Left colon (tissue), 2 donors: ENCODE data around the gene STEAP3. TPM values are rescaled to one million over a fixed set of nuclear protein-coding genes. Genes with fewer than 3 reads are reported as not detected.

Experiments used
- ATAC-seq: fragments of 200-7000 bp; cut with Tn5 transposase; one replicate; pipeline ENCODE4 v1.9.1; 2020; ENCODE audit warnings: mild to moderate bottlenecking, moderate library complexity
- DNase-seq, 2 donors: peaks; one replicate each; pipeline ENCODE4 v3.0.0-alpha.2; 2020
- intact Hi-C, 2 donors: fragments of 100-400 bp; cut with DNase I in 1 of 2; cut with micrococcal nuclease in 1 of 2; formaldehyde crosslinking; loops; one replicate each; pipeline versions ENCODE4 v1.11.2 to v1.14.0; 2022; cut with DNase I, micrococcal nuclease
- total RNA-seq, 2 donors: library from RNA; stranded (reverse); fragmentation: NEBNext Ultra II Directional; extraction: Animal tissue kit (Norgen Biotek cat#: 25700); gene quantifications; one replicate each; pipeline ENCODE4 v1.2.1, GENCODE V29; 2021
- donor health status: DM: no; HTN: no; CAD: no.
- donor health status: DM: yes; HTN: yes; CAD: no.

The STEAP3 gene
- total RNA-seq, 2 donors from 2014 or later = 19.4 to 29.6 TPM

DNA sequence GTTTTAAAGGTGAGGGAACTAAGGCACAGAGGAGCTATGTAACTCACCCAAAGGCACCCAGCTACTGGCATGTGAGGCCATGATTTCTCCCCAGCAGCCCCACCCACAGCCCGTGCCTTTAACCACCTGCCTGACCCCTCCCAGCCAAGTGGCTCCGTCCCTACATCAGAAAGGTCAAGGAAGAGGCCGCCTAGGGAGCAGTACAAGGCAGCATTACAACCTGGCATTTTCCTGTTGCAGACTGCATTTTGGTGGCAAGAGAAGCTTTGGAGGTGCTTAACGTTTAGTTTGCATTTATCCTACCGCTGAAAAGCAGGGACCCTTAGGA lies 17.5 kb downstream of the STEAP3 start:
- DNase-seq (peak; percentile 40 to 47), ATAC-seq (peak; percentile 69)
- intact Hi-C loops = no loop called here

DNA sequence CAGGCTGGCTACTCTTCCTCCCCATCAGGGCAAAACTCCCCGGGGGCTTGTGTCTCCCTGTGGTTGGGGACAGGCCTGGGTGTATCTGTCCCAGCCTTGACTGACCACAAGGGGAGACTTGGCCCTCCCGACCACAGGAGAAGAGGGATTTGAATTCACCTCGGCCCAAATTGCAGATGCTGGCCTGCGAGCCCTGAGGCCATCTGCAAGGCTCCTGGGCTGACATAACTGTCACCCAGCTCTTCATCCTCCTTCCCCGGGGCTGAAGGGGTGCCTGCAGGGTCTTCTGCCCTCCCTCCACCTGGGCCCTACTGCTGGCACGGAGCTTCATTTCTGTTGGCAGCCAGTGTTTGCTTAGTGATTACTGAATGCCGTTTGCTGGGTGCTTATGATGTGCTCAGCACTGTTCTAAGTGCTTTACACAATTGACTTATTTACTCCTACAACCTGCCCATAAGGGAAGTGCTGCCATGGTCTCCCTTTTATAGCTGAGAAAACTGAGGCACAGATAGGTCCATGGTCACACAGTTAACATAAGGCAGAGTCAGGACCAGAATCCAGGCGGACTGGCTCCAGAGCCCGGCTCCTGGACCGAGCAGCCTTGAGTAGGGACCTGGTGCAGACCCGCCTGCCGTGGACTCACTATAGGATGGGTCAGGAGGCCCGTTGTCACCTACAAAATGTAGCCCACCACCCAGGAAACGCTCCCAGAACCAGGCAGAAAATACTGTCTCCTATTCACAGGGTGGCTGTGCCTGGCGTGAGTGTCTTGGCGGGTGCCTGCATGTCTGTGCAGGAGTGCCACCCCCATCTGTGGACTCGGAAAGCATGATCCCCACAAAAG lies 18.9 kb downstream of the STEAP3 start:
- DNase-seq (no peak), ATAC-seq (no peak)
- intact Hi-C loops = no loop called here

DNA sequence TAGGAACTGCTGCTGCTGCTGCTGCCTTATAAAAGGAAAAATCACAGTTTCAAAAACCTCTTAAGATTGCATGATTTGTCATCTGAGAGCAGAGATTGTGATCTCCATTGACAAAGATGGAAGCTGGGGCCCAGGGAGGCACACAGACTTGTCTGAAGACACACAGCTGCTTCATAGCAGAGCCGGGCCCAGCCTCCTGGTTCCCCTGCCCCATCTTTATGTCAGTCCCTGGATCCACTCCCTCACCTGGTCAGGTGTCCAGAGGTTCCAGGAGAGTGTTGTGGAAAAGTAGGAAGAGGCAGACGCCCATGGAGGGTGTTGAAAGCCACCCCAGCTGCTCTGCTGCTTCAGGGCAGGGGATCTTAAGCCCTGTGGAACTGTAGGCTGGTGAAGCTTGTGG lies 20.0 kb downstream of the STEAP3 start:
- ATAC-seq (no peak), DNase-seq (no peak)
- intact Hi-C loops = no loop called here

GRCh38 chr2:119245076-119245840 lies 21.6 kb downstream of the STEAP3 start:
- ATAC-seq (no peak), DNase-seq (no peak)
- intact Hi-C loops = no loop called here

DNA sequence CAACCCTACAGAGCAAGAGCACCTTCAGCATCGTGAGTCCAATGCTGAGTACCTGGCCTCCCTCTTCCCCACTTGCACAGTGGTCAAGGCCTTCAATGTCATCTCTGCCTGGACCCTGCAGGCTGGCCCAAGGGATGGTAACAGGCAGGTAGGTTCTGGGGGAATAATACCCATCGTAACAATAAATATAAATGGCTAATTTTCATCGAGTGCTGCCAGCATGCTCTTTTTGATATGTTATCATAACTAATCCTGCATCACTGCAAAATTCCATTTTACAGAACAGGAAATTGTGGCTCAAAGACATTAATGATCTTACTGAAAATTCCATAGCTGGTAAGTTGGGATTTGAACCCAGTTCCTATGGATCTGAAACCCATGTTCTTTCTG lies 22.2 kb downstream of the STEAP3 start:
- intact Hi-C loops = no loop called here
- no peak for ATAC-seq
- no peak for DNase-seq

DNA sequence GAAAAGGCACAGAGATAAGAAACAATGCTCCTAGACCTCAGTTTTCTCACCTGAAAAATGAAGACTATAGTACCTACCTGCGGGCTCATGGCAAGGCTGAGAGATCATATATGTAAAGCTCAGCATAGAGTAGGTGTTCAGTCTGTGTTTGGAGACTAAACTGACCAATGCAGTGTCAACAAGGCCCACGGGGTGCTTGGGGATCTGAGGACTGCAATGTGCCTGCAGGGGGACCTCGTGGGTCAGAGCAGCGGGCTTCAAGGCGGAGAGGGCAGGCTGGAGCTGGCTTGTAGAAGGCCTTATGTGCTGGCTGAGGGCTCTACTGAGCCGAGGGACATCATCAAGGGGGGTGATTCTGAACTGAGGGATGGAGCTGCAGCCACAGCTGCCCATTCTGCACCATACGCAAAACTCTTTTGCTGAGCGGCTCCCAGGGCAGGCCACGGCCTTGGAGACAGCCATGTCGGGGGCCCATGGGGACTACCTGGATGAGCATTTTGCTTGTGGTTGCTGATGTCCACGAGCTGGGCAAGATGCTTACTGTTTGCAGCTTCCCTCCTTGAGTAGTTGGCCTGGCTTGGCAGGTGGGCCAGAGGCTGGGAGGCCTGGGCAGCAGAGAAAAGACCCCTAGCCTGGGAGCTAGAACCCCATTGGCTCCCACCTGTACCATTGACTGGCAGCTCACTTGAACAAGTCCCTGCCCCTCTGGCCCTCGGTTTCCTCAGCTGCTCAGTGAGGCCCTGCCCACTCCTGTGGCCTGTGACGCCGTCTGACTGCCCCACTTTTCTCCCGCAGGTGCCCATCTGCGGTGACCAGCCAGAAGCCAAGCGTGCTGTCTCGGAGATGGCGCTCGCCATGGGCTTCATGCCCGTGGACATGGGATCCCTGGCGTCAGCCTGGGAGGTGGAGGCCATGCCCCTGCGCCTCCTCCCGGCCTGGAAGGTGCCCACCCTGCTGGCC lies 23.5 kb downstream of the STEAP3 start:
- peak in 1 of 2 donors; percentile 21 for DNase-seq
- intact Hi-C loops = no loop called here

GRCh38 chr2:119247844-119248271 lies 24.2 kb downstream of the STEAP3 start:
- DNase-seq = peak in 1 of 2 donors; percentile 19
- no peak for ATAC-seq
- intact Hi-C loops = no loop called here

More for the DNA sequence above, 23.5 kb downstream of the STEAP3 start:
- ATAC-seq = no peak

DNA sequence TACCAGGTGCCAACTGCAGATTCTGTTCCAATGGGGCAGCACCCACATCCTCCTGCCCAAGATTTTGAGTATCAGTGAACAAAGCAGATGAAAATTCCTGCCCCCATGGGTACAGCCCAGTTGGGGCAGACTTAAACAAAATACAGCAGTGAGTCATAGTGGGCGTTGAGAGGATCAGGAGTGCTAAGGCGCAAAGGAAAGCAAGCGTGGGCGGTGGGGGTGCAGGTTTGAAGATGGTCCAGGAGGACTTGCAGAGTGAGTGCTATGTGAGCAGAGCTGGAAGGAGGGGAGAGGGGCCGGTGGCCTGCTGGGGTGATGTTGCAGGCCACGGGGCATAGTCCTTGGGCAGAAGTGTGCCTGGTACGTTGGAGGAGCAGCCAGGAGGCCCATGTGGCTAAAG lies 24.7 kb downstream of the STEAP3 start:
- DNase-seq (peak in 1 of 2 donors; percentile 14), ATAC-seq (no peak)
- intact Hi-C loops = no loop called here

DNA sequence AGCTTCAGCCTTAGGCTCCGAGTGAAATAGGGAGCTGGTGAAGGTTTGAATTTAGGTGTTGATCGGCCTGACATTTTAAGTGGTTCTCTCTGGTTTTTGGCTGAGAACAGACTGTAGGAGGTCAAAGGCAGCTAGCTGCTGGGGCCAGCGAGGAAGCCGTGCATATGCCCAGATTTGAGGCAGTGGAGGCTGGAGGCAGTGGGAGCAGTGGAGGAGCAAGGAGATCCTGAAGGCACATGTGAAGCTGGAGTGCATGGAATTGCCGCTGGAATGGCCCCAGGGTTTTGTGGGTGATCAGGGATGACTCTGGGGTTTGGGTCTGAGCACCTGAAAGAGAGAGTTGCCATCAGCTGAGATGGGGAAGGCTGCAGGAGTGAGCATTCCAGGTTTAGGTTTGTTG lies 25.1 kb downstream of the STEAP3 start:
- DNase-seq (no peak), ATAC-seq (no peak)
- intact Hi-C loops = no loop called here

DNA sequence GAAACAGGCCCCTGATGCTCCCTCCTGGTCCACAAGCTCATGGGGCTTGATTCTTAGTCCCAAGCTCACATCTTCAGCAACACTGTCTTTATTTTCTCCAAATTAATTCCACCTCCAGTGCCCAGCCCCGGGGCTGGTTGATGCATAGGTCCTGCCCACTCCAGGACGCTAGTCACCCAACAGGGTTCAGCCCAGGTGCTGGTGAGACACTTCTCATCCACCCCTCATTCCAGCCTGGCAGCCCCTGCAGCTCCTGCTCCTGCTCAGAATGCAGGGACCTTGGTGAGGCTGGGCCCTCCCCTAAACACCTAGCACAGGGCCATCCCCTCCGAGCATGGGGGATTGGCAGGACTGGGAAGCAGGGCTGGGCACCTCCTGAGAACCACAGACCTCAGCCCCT lies 25.7 kb downstream of the STEAP3 start:
- intact Hi-C loops = no loop called here
- DNase-seq (peak in 1 of 2 donors; percentile 3), ATAC-seq (no peak)

DNA sequence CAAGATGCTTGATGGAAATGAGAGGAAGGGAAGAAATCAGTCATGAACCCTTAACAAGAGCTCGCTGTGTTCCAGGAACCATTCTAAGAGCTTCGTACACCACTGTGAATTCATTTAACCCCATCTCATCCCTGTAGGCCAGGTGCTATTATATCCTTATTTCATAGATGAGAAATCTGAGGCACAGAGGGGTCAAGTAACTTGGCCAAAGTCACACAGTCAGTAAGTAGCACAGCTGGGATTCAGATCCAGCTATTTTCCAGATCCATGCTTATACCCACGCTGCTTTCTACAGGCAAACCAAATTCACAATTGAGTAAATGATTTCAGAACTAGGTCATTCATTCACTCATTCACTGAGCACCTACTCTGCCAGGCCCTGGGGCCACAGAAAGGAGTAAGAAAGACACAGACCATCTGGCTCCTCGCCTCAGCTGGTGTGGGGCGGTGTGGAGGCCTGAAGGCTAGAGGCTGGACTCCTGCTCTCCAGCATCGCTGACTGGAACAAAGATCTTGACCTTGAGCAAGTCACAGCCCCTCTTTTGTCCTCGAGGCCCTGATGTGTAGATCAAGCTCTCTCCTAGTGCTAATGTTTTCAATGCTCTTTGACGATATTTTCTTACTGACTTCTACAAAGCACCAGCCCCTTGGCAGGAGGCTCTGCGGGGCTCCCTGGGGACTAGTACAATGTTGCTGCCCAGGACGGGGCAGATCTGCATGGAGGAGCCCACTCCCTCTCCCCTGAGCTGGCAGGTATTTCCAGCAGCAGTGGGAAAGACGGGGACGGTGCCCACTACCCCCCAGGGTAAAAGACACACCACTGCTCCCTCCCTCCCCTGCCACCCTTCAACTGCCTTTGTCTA lies 26.5 kb downstream of the STEAP3 start:
- DNase-seq (peak in 1 of 2 donors; percentile 12), ATAC-seq (no peak)
- intact Hi-C loops = no loop called here

- peak in 1 of 2 donors; percentile 14 for DNase-seq
- intact Hi-C loops = no loop called here
- ATAC-seq = no peak
Observed at GRCh38 chr2:119250718-119251290, 27.2 kb downstream of the STEAP3 start.

- DNase-seq (peak in 1 of 2 donors; percentile 2), ATAC-seq (no peak)
- intact Hi-C loops = no loop called here
Observed at GRCh38 chr2:119251652-119252051, 28.0 kb downstream of the STEAP3 start.

DNA sequence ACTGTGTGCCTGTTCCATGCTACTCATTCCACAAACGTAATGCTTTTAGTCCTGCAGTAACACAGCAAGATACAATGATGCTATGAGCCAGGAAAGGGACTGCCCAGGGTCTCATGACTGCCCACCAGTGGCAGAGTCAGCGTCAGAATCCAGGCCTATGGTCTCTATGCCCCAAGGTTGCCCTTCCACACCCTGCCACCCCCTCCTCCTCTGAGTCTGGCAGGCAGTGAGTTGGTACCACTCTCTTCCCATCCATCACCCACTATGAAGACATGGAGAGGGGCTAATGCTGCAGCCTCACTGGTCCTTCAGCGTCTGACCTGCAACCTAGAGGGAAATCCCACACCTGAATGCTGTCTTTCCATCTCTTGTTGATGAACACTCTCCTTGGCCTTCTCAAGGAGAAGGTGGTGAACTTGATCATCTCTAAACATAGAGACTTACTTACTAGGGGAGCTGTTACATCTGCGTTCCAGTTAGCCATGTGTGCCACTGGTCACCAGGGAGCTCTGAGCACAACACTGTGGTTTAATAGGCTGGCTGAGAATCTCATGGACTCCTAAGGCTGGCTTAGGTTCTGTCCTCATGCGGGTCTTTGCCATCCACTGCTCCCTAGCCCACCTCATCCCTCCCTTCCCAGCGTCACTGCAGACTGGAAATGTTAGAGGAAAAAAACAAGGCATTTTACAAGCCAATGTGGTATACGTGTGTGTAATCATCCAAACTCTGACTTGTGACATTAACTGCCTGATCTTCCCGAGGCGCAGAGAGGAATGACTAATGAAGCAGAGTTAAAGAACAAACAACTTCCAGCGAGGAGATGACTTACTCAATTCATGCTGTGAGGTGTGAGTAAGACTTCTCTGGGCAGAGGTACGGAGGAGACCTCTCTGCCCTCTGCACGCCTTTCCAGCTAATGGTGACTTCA lies 28.8 kb downstream of the STEAP3 start:
- DNase-seq = peak in 1 of 2 donors; percentile 9
- intact Hi-C loops = no loop called here

DNA sequence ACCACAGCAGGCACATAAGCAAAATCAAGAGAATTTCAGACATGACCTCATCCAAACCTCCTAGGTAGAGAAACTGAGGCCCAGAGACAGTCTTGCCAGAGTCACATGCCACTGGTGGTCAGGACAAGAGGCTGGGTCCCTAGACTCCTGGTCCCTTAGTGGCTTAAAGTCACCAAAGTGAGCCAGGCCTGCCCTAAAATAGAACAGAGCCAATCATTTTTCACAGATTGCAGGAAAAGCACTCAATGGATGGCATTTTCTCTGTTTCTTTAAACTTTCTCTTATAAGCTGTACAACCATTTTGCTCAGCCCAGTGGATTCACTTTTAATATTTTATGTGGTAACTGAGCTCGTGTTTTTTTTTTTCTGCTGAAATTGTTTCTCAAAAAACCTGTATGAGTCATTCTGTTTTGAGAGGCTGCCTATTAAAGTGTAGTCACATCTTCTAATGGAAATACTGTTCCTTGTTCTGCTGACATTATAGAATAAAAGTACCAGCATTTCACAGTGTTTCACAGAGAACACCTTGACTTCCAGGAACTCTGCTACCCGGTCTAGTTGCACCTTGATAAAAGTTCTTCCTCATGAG lies 29.6 kb downstream of the STEAP3 start:
- intact Hi-C loops = no loop called here
- ATAC-seq (no peak), DNase-seq (no peak)

More for the DNA sequence above, 28.8 kb downstream of the STEAP3 start:
- no peak for ATAC-seq

DNA sequence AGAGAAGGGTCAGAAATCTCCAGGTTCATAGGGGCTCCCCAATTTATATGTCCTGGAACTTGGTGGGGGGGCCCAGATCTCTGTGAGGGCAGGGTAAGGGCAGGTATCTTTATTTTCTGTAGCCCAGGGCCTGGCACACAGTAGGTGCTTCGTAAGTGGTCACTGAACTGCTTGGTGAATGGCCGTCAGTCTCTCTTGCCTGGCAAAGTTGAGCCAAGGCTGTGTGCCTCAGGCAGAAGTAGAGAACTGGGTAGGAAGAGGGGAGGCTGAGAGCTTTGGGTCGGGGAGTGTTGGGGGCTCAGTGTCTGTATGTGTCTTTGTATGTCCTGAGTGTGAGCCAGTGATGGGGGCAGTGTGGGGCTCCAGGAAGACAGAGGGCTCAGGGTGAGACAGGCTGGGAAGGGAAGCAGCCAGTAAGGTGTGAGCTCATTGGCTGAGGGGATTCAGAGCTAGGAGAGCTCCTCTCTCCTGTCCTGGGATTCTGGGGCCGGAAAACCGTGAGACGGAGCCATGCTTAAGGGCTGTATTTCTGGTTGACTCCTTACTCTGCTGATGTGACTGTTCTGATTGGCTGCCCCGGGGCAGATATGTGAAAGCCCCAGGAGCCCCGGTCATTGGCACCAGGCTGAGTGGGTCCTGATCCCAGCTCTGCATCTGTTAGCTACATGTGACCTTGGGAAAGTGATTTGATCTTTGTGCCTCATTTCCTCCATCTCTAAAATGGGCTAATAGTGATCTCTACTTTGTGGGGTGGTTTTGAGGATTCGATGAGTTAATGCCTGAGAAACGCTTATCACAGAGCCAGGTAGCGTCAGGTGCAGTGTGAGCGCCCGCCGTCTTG lies 30.3 kb downstream of the STEAP3 start:
- intact Hi-C loops = no loop called here
- ATAC-seq = no peak
- DNase-seq = no peak
